ES-I3 (cell line): ENCODE data around the gene NPIPA5.
"Not testable (repeated sequence)": the region's sequence is repeated elsewhere in the genome, so short reads cannot be mapped to it uniquely, and the experiment has no call there.

Source experiments
- H3K36me3 ChIP-seq: 2 replicates; pipeline ENCODE4 v1.6.1; 2013; ENCODE audit warnings: mild to moderate bottlenecking, low read length, control low read depth, moderate library complexity; ENCODE audit not compliant: insufficient read depth
- H3K4me1 ChIP-seq: 2 replicates; pipeline ENCODE4 v1.6.1; 2013; ENCODE audit warnings: mild to moderate bottlenecking, control low read depth, low read length; ENCODE audit not compliant: insufficient read depth
- H3K9ac ChIP-seq: 2 replicates; pipeline ENCODE4 v1.6.1; 2013; ENCODE audit warnings: low read depth, mild to moderate bottlenecking, low read length, moderate library complexity
- H3K9me3 ChIP-seq: 2 replicates; pipeline ENCODE4 v1.6.1; 2013; ENCODE audit warnings: mild to moderate bottlenecking, low read length, moderate library complexity; ENCODE audit not compliant: control insufficient read depth, insufficient read depth

Gene NPIPA5

GRCh38 chr16:15378194-15378593, at the start of gene NPIPA5:
TSS of gene NPIPA5 (minus strand) at chr16:15378294. CDS start at chr16:15378294, 0 bp downstream.
- H3K36me3 ChIP-seq, H3K4me1 ChIP-seq, H3K9me3 ChIP-seq: not testable (repeated sequence)
- H3K9ac ChIP-seq, result peak within 1 kb of the TSS; percentile 48; the same call in 1 of the 2 replicates

GRCh38 chr16:15427648-15428239, 49.6 kb upstream of the NPIPA5 start:
- Histone ChIP-seq H3K9me3 (no peaks in the 10 kb centered on the region), H3K9ac (no peak overlapping the region)

GRCh38 chr16:15426796-15427195, 48.7 kb upstream of the NPIPA5 start:
- no peaks in the 10 kb centered on the region for H3K36me3 ChIP-seq
- no peak overlapping the region for H3K9ac ChIP-seq
- no peaks in the 10 kb centered on the region for H3K9me3 ChIP-seq

More at GRCh38 chr16:15427648-15428239, 49.6 kb upstream of the NPIPA5 start:
- Histone ChIP-seq H3K4me1 (no peaks in the 10 kb centered on the region), H3K36me3 (no peaks in the 10 kb centered on the region)

GRCh38 chr16:15425861-15426260, 47.8 kb upstream of the NPIPA5 start:
- no peak overlapping the region for H3K9ac ChIP-seq
- no peaks in the 10 kb centered on the region for H3K36me3 ChIP-seq
- H3K4me1 ChIP-seq, result no peaks in the 10 kb centered on the region
- H3K9me3 ChIP-seq, result no peaks in the 10 kb centered on the region

More at GRCh38 chr16:15426796-15427195, 48.7 kb upstream of the NPIPA5 start:
- H3K4me1 ChIP-seq, result no peaks in the 10 kb centered on the region

- no peaks in the 10 kb centered on the region for H3K9me3 ChIP-seq
- H3K9ac ChIP-seq, result no peak overlapping the region
- no peaks in the 10 kb centered on the region for H3K4me1 ChIP-seq
- H3K36me3 ChIP-seq, result no peaks in the 10 kb centered on the region
These were observed 44.1 kb upstream of the NPIPA5 start for GRCh38 chr16:15422222-15422621.

GRCh38 chr16:15421696-15422095, 43.6 kb upstream of the NPIPA5 start:
- not testable (repeated sequence) for H3K4me1 ChIP-seq, H3K9ac ChIP-seq, H3K9me3 ChIP-seq, H3K36me3 ChIP-seq

GRCh38 chr16:15418206-15418605, 40.1 kb upstream of the NPIPA5 start:
- Histone ChIP-seq H3K36me3 (no peaks in the 10 kb centered on the region), H3K9ac (no peak overlapping the region), H3K9me3 (no peaks in the 10 kb centered on the region), H3K4me1 (no peaks in the 10 kb centered on the region)

GRCh38 chr16:15417197-15417596, 39.1 kb upstream of the NPIPA5 start:
- Histone ChIP-seq H3K9me3 (no peaks in the 10 kb centered on the region), H3K4me1 (no peaks in the 10 kb centered on the region), H3K36me3 (no peaks in the 10 kb centered on the region), H3K9ac (no peak overlapping the region)

GRCh38 chr16:15415511-15415985, 37.5 kb upstream of the NPIPA5 start:
- Histone ChIP-seq H3K9me3 (no peaks in the 10 kb centered on the region), H3K9ac (no peak overlapping the region), H3K36me3 (no peaks in the 10 kb centered on the region), H3K4me1 (no peaks in the 10 kb centered on the region)

GRCh38 chr16:15409476-15409875, 31.4 kb upstream of the NPIPA5 start:
- H3K9me3 ChIP-seq, H3K4me1 ChIP-seq, H3K36me3 ChIP-seq, H3K9ac ChIP-seq: not testable (repeated sequence)

- not testable (repeated sequence) for H3K36me3 ChIP-seq, H3K9me3 ChIP-seq, H3K9ac ChIP-seq, H3K4me1 ChIP-seq
These were observed 29.7 kb upstream of the NPIPA5 start for GRCh38 chr16:15407756-15408155.

- Histone ChIP-seq H3K9me3 (no peaks in the 10 kb centered on the region), H3K9ac (no peak overlapping the region), H3K4me1 (peaks cover 16% of the 10 kb centered on the region), H3K36me3 (no peaks in the 10 kb centered on the region)
These were observed 26.7 kb upstream of the NPIPA5 start for GRCh38 chr16:15404792-15405191.

- H3K36me3 ChIP-seq, H3K9me3 ChIP-seq, H3K9ac ChIP-seq: not testable (repeated sequence)
- H3K4me1 ChIP-seq, result peaks cover 16% of the 10 kb centered on the region
These were observed 26.0 kb upstream of the NPIPA5 start for GRCh38 chr16:15404091-15404490.

GRCh38 chr16:15403392-15403995, 25.4 kb upstream of the NPIPA5 start:
- H3K4me1 ChIP-seq, result peaks cover 16% of the 10 kb centered on the region
- no peak overlapping the region for H3K9ac ChIP-seq
- no peaks in the 10 kb centered on the region for H3K36me3 ChIP-seq
- no peaks in the 10 kb centered on the region for H3K9me3 ChIP-seq

- Histone ChIP-seq H3K36me3 (no peaks in the 10 kb centered on the region), H3K9ac (no peak overlapping the region), H3K9me3 (no peaks in the 10 kb centered on the region), H3K4me1 (peaks cover 16% of the 10 kb centered on the region)
These were observed 23.9 kb upstream of the NPIPA5 start for GRCh38 chr16:15401972-15402371.
